ENCODE results near the gene SH3RF2. TPM values are rescaled to one million over a fixed set of nuclear protein-coding genes. Genes with fewer than 3 reads are reported as not detected.

Gene SH3RF2
- total RNA-seq, 1 donor from 2014 or later, result 0.38 TPM

DNA sequence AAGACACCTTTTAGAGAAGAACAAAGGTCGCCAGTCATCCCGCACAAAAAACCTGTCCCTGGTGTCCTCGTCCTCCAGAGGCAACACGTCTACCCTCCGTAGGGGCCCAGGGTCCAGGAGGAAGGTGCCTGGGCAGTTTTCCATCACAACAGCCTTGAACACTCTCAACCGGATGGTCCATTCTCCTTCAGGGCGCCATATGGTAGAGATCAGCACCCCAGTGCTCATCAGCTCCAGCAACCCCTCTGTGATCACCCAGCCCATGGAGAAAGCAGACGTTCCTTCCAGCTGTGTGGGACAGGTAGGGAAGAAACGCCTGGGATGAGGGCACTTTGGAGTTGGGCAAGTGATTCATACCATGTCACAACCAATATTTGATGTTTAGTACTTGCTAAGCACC lies 77.4 kb downstream of the SH3RF2 start:
- H3K4me3 Mint-ChIP-seq (ENCODE audit: unreplicated experiment), result no peak overlapping the region
- DNase-seq (ENCODE audit: extremely low spot score, unreplicated experiment), result no peak
- peaks cover under 1% of the 10 kb centered on the region for H3K4me1 Mint-ChIP-seq (ENCODE audit: unreplicated experiment)
- peaks cover 7% of the 10 kb centered on the region for H3K9me3 Mint-ChIP-seq (ENCODE audit: unreplicated experiment)
- H3K27me3 Mint-ChIP-seq (ENCODE audit: unreplicated experiment), result no peaks in the 10 kb centered on the region
- TF ChIP-seq CTCF (IDR thresholded peaks at IDR 0.05), result no peak
- no peaks in the 10 kb centered on the region for H3K36me3 Mint-ChIP-seq (ENCODE audit: unreplicated experiment)
- H3K27ac Mint-ChIP-seq (ENCODE audit: unreplicated experiment), result no peak overlapping the region

DNA sequence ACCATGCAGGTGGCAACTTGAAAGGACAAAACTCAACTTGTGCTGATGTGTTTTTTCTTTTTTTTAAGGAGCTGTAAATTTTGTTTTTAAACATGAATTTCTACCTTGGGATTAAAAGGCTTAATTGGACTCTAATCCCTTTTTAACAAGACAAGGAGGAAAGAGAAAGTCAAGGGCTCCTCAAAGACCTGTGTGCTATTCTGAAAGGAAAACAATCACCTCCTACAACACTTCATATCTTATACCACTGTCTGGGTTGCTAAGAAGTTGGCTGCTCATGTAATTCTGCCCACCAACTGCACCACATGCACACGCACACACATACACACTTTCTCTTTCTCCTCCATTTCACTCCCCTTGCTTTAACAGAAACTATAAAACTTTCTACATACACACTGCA lies 78.6 kb downstream of the SH3RF2 start:
- DNase-seq (ENCODE audit: extremely low spot score, unreplicated experiment), result no peak
- H3K9me3 Mint-ChIP-seq (ENCODE audit: unreplicated experiment), result peaks cover 10% of the 10 kb centered on the region
- no peak overlapping the region for H3K27ac Mint-ChIP-seq (ENCODE audit: unreplicated experiment)
- no peaks in the 10 kb centered on the region for H3K36me3 Mint-ChIP-seq (ENCODE audit: unreplicated experiment)
- no peak overlapping the region for H3K4me3 Mint-ChIP-seq (ENCODE audit: unreplicated experiment)
- no peaks in the 10 kb centered on the region for H3K27me3 Mint-ChIP-seq (ENCODE audit: unreplicated experiment)
- TF ChIP-seq CTCF (IDR thresholded peaks at IDR 0.05), result no peak
- peaks cover 9% of the 10 kb centered on the region for H3K4me1 Mint-ChIP-seq (ENCODE audit: unreplicated experiment)

- DNase-seq (ENCODE audit: extremely low spot score, unreplicated experiment), result no peak
- peaks cover 9% of the 10 kb centered on the region for H3K4me1 Mint-ChIP-seq (ENCODE audit: unreplicated experiment)
- H3K27me3 Mint-ChIP-seq (ENCODE audit: unreplicated experiment), result no peaks in the 10 kb centered on the region
- no peak overlapping the region for H3K4me3 Mint-ChIP-seq (ENCODE audit: unreplicated experiment)
- no peaks in the 10 kb centered on the region for H3K36me3 Mint-ChIP-seq (ENCODE audit: unreplicated experiment)
- peaks cover 10% of the 10 kb centered on the region for H3K9me3 Mint-ChIP-seq (ENCODE audit: unreplicated experiment)
- no peak overlapping the region for H3K27ac Mint-ChIP-seq (ENCODE audit: unreplicated experiment)
- no peak for TF ChIP-seq CTCF (IDR thresholded peaks at IDR 0.05)
Observed at GRCh38 chr5:146016764-146017484, 80.5 kb downstream of the SH3RF2 start.

- peaks cover 10% of the 10 kb centered on the region for H3K9me3 Mint-ChIP-seq (ENCODE audit: unreplicated experiment)
- H3K4me3 Mint-ChIP-seq (ENCODE audit: unreplicated experiment), result no peak overlapping the region
- peaks cover 9% of the 10 kb centered on the region for H3K4me1 Mint-ChIP-seq (ENCODE audit: unreplicated experiment)
- H3K27me3 Mint-ChIP-seq (ENCODE audit: unreplicated experiment), result no peaks in the 10 kb centered on the region
- no peak for TF ChIP-seq CTCF (IDR thresholded peaks at IDR 0.05)
- no peak overlapping the region for H3K27ac Mint-ChIP-seq (ENCODE audit: unreplicated experiment)
- H3K36me3 Mint-ChIP-seq (ENCODE audit: unreplicated experiment), result no peaks in the 10 kb centered on the region
- no peak for DNase-seq (ENCODE audit: extremely low spot score, unreplicated experiment)
Observed at GRCh38 chr5:146018514-146019375, 82.4 kb downstream of the SH3RF2 start.

DNA sequence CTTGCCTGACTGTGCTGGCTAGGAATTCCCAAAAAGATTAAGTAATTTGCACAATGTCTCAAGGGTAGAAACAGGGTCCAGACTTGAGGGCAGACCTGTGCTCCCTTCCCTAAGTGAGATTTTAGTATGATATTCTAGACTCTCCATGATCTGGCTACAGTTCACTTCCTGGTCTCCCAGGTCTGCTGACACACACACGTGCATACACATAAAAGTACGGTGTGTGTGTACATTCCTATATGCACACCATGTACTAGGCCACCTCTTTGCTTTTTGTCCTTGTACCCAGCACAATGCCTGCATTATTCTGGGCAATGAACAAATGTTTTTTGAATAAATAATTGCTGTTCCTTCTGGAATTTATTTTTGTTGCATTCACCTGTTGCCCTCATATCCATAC lies 83.7 kb downstream of the SH3RF2 start:
- Mint-ChIP-seq H3K4me3 (ENCODE audit: unreplicated experiment) (no peak overlapping the region), H3K27ac (ENCODE audit: unreplicated experiment) (no peak overlapping the region), H3K27me3 (ENCODE audit: unreplicated experiment) (no peaks in the 10 kb centered on the region), H3K9me3 (ENCODE audit: unreplicated experiment) (peaks cover 10% of the 10 kb centered on the region), H3K4me1 (ENCODE audit: unreplicated experiment) (peaks cover 9% of the 10 kb centered on the region), H3K36me3 (ENCODE audit: unreplicated experiment) (no peaks in the 10 kb centered on the region)
- TF ChIP-seq CTCF (IDR thresholded peaks at IDR 0.05), result no peak
- DNase-seq (ENCODE audit: extremely low spot score, unreplicated experiment), result no peak
